HEK293 (cell line): ENCODE data around the gene TMEM128.
A peak's percentile ranks its signal among the peaks of the same experiment; 100 is the strongest.

ENCODE experiments used
- CTCF ChIA-PET: fragments of 350-600 bp; formaldehyde crosslinking; extraction: SDS; loops from one replicate; lab custom pipeline; 2021; ENCODE audit warnings: antibody characterized with exemption; lab: Yijun Ruan, JAX
- POLR2A ChIA-PET: fragments of 300-600 bp; formaldehyde crosslinking; extraction: SDS; loops from one replicate; lab custom pipeline; 2020; ENCODE audit warnings: antibody characterized with exemption, inconsistent platforms; lab: Yijun Ruan, JAX
- H3K27ac ChIP-seq: fragments of 200-500 bp; sonication (Bioruptor generic); 2 replicates; pipeline ENCODE4 v1.5.1; 2014; ENCODE audit warnings: low read depth, low read length, control low read depth, inconsistent platforms; ENCODE audit errors: extremely low read depth
- H3K36me3 ChIP-seq, 2 experiments: fragments of 200-500 bp in 1 of 2; sonication (Bioruptor generic) in 1 of 2; 1 replicate in 1 of 2; 2 replicates in 1 of 2; pipeline ENCODE4 v1.5.1; 2014 to 2017; ENCODE audit warnings: inconsistent platforms in 2 of 2, low read length in 2 of 2; ENCODE audit not compliant: control insufficient read depth in 2 of 2, insufficient read depth in 1 of 2
- H3K4me1 ChIP-seq: fragments of 200-500 bp; sonication (Bioruptor generic); 2 replicates; pipeline ENCODE4 v1.5.1; 2014; ENCODE audit warnings: mild to moderate bottlenecking, low read length, inconsistent platforms; ENCODE audit not compliant: control insufficient read depth, insufficient read depth
- H3K4me3 ChIP-seq: 2 replicates; pipeline ENCODE4 v1.5.1; 2011; ENCODE audit warnings: low read depth, mild to moderate bottlenecking, control low read depth, low read length, moderate library complexity
- H3K9me3 ChIP-seq: fragments of 200-500 bp; sonication (Bioruptor generic); 2 replicates; pipeline ENCODE4 v1.5.1; 2014; ENCODE audit warnings: low read depth, low read length, inconsistent platforms; ENCODE audit not compliant: control insufficient read depth, insufficient read depth
- BCL6B ChIP-seq: fragments of 450-650 bp; formaldehyde crosslinking; IDR thresholded peaks from 2 replicates; pipeline ENCODE4 v1.5.1; 2017; ENCODE audit warnings: missing biosample characterization, missing genetic modification characterization
- EGR2 ChIP-seq: fragments of 450-650 bp; formaldehyde crosslinking; IDR thresholded peaks from 2 replicates; pipeline ENCODE4 v1.5.1; 2016; ENCODE audit warnings: low read depth, missing biosample characterization, missing genetic modification characterization
- GLI4 ChIP-seq: fragments of 450-650 bp; formaldehyde crosslinking; IDR thresholded peaks from 2 replicates; pipeline ENCODE4 v1.5.1; 2016; ENCODE audit warnings: missing biosample characterization, missing genetic modification characterization
- HIC1 ChIP-seq: fragments of 450-650 bp; formaldehyde crosslinking; IDR thresholded peaks from 2 replicates; pipeline ENCODE4 v1.5.1; 2016; ENCODE audit warnings: missing biosample characterization, missing genetic modification characterization
- OSR2 ChIP-seq: fragments of 450-650 bp; formaldehyde crosslinking; IDR thresholded peaks from 2 replicates; pipeline ENCODE4 v1.5.1; 2016; ENCODE audit warnings: missing biosample characterization, missing genetic modification characterization
- SP3 ChIP-seq: fragments of 450-650 bp; formaldehyde crosslinking; IDR thresholded peaks from 2 replicates; pipeline ENCODE4 v1.5.1; 2016; ENCODE audit warnings: missing biosample characterization, missing genetic modification characterization
- YY2 ChIP-seq: fragments of 450-650 bp; formaldehyde crosslinking; IDR thresholded peaks from 2 replicates; pipeline ENCODE4 v1.5.1; 2016; ENCODE audit warnings: missing biosample characterization, missing genetic modification characterization
- ZBTB1 ChIP-seq: fragments of 450-650 bp; formaldehyde crosslinking; IDR thresholded peaks from 2 replicates; pipeline ENCODE4 v1.5.1; 2016; ENCODE audit warnings: missing biosample characterization, missing genetic modification characterization
- ZBTB17 ChIP-seq: fragments of 450-650 bp; formaldehyde crosslinking; IDR thresholded peaks from 2 replicates; pipeline ENCODE4 v1.5.1; 2016; ENCODE audit warnings: missing biosample characterization, missing genetic modification characterization
- ZBTB44 ChIP-seq: fragments of 450-650 bp; IDR thresholded peaks from 2 replicates; pipeline ENCODE4 v1.5.1; 2018; ENCODE audit warnings: missing biosample characterization, mild to moderate bottlenecking, missing genetic modification characterization
- ZBTB6 ChIP-seq: fragments of 450-650 bp; formaldehyde crosslinking; IDR thresholded peaks from 2 replicates; pipeline ENCODE4 v1.5.1; 2017; ENCODE audit warnings: missing biosample characterization, missing genetic modification characterization
- ZBTB8A ChIP-seq: fragments of 450-650 bp; formaldehyde crosslinking; IDR thresholded peaks from 2 replicates; pipeline ENCODE4 v1.5.1; 2016; ENCODE audit warnings: missing biosample characterization, missing genetic modification characterization
- ZFP41 ChIP-seq: fragments of 450-650 bp; formaldehyde crosslinking; IDR thresholded peaks from 2 replicates; pipeline ENCODE4 v1.5.1; 2016; ENCODE audit warnings: missing biosample characterization, missing genetic modification characterization, borderline replicate concordance
- ZFP69B ChIP-seq: fragments of 450-650 bp; formaldehyde crosslinking; IDR thresholded peaks from 2 replicates; pipeline ENCODE4 v1.5.1; 2016; ENCODE audit warnings: missing biosample characterization, missing genetic modification characterization
- ZIC2 ChIP-seq: fragments of 450-650 bp; formaldehyde crosslinking; IDR thresholded peaks from 2 replicates; pipeline ENCODE4 v1.5.1; 2016; ENCODE audit warnings: missing biosample characterization, missing genetic modification characterization
- ZNF324 ChIP-seq: fragments of 450-650 bp; formaldehyde crosslinking; IDR thresholded peaks from 2 replicates; pipeline ENCODE4 v1.5.1; 2016; ENCODE audit warnings: missing biosample characterization, missing genetic modification characterization
- ZNF394 ChIP-seq: fragments of 450-650 bp; formaldehyde crosslinking; IDR thresholded peaks from 2 replicates; pipeline ENCODE4 v1.5.1; 2016; ENCODE audit warnings: missing biosample characterization, missing genetic modification characterization, mild to moderate bottlenecking, moderate library complexity, borderline replicate concordance
- ZNF501 ChIP-seq: fragments of 450-650 bp; formaldehyde crosslinking; IDR thresholded peaks from 2 replicates; pipeline ENCODE4 v1.5.1; 2016; ENCODE audit warnings: missing biosample characterization, missing genetic modification characterization
- ZNF513 ChIP-seq: fragments of 450-650 bp; IDR thresholded peaks from 2 replicates; pipeline ENCODE4 v1.5.1; 2018; ENCODE audit warnings: missing biosample characterization, missing genetic modification characterization
- ZNF558 ChIP-seq: fragments of 450-650 bp; formaldehyde crosslinking; IDR thresholded peaks from 2 replicates; pipeline ENCODE4 v1.5.1; 2016; ENCODE audit warnings: missing biosample characterization, missing genetic modification characterization
- ZNF600 ChIP-seq: fragments of 450-650 bp; formaldehyde crosslinking; IDR thresholded peaks from 2 replicates; pipeline ENCODE4 v1.5.1; 2016; ENCODE audit warnings: missing biosample characterization, missing genetic modification characterization
- ZNF610 ChIP-seq: fragments of 450-650 bp; formaldehyde crosslinking; IDR thresholded peaks from 2 replicates; pipeline ENCODE4 v1.5.1; 2016; ENCODE audit warnings: missing biosample characterization, missing genetic modification characterization, borderline replicate concordance
- ZNF626 ChIP-seq: fragments of 450-650 bp; sonication (Bioruptor Pico); formaldehyde crosslinking; IDR thresholded peaks from 2 replicates; pipeline ENCODE4 v1.5.1; 2018; ENCODE audit warnings: missing biosample characterization, missing genetic modification characterization, inconsistent platforms
- ZNF629 ChIP-seq: fragments of 450-650 bp; formaldehyde crosslinking; IDR thresholded peaks from 2 replicates; pipeline ENCODE4 v1.5.1; 2017; ENCODE audit warnings: missing biosample characterization, missing genetic modification characterization
- ZSCAN30 ChIP-seq: fragments of 450-650 bp; IDR thresholded peaks from 2 replicates; pipeline ENCODE4 v1.5.1; 2018; ENCODE audit warnings: missing biosample characterization, mild to moderate bottlenecking, missing genetic modification characterization, moderate library complexity
- ZXDB ChIP-seq: fragments of 450-650 bp; formaldehyde crosslinking; IDR thresholded peaks from 2 replicates; pipeline ENCODE4 v1.5.1; 2016; ENCODE audit warnings: missing biosample characterization, missing genetic modification characterization

The TMEM128 gene

GRCh38 chr4:4293279-4293678, 45.3 kb upstream of the TMEM128 start:
- H3K9me3 ChIP-seq: no peaks in the 10 kb centered on the region
- ChIA-PET POLR2A (no interaction called here), CTCF (no interaction called here)
- TF ChIP-seq ZBTB17 (tag by site-specific recombination) (peak; percentile 70), YY2 (tag by site-specific recombination) (no peak), ZBTB1 (tag by site-specific recombination) (no peak), ZNF394 (tag by site-specific recombination) (no peak), OSR2 (tag by site-specific recombination) (no peak), ZFP41 (tag by site-specific recombination) (no peak)
- peaks cover 0 to 9% of the 10 kb centered on the region in 2 experiments; a peak in 1 of 3 replicates for H3K36me3 ChIP-seq
- H3K27ac ChIP-seq: no peak overlapping the region
- H3K4me1 ChIP-seq: peaks cover 4% of the 10 kb centered on the region; the same call in 1 of the 2 replicates
- no peak overlapping the region for H3K4me3 ChIP-seq

GRCh38 chr4:4289941-4290850, 42.2 kb upstream of the TMEM128 start, which contains the start of the genes LYAR and ZBTB49:
LYAR (minus strand) TSS chr4:4290154; CDS start chr4:4283742, 6,412 bp downstream.
ZBTB49 (plus strand) TSS chr4:4290251; CDS start chr4:4299946, 9,695 bp downstream.
- Histone ChIP-seq H3K36me3 (peaks cover 0 to 23% of the 10 kb centered on the region in 2 experiments; a peak in 1 of 3 replicates), H3K4me3 (peak within 1 kb of the TSS; percentile 82), H3K27ac (peak within 1 kb of the TSS; percentile 51; the same call in 1 of the 2 replicates), H3K4me1 (peaks cover 4% of the 10 kb centered on the region; the same call in 1 of the 2 replicates), H3K9me3 (no peaks in the 10 kb centered on the region)
- ChIA-PET CTCF (no interaction called here), POLR2A (interaction anchor here (0.6 to 1.3 kb wide), 6 partner anchors 8 to 49 kb away, joined by 3 to 4 read pairs (median 3); partner anchors contain the start of gene TMEM128)
- TF ChIP-seq ZNF501 (tag by site-specific recombination): peak; percentile 79
- TF ChIP-seq ZXDB: 0 out of 2 replicates have a peak, but pooled peaks have one; percentile 39
- peak; percentile 90 for TF ChIP-seq SP3 (tag by site-specific recombination)
- TF ChIP-seq OSR2 (tag by site-specific recombination): no peak
- TF ChIP-seq ZBTB6 (tag by site-specific recombination): no peak
- TF ChIP-seq GLI4 (tag by site-specific recombination): peak; percentile 87
- 0 out of 2 replicates have a peak, but pooled peaks have one; percentile 30 for TF ChIP-seq ZNF610 (tag by site-specific recombination)
- TF ChIP-seq ZNF324: no peak
- TF ChIP-seq ZNF600 (tag by site-specific recombination): 0 out of 2 replicates have a peak, but pooled peaks have one; percentile 28
- TF ChIP-seq ZBTB8A (tag by site-specific recombination): peak; percentile 62
- no peak for TF ChIP-seq ZBTB44 (tag by site-specific recombination)
- no peak for TF ChIP-seq BCL6B (tag by site-specific recombination)
- TF ChIP-seq ZNF513: no peak
- TF ChIP-seq HIC1 (tag by site-specific recombination): peak; percentile 40; the same call in 1 of the 2 replicates
- peak; percentile 91 for TF ChIP-seq ZNF629 (tag by site-specific recombination)
- peak; percentile 5; the same call in 1 of the 2 replicates for TF ChIP-seq ZSCAN30 (tag by site-specific recombination)
- TF ChIP-seq ZNF558 (tag by site-specific recombination): no peak
- no peak for TF ChIP-seq ZNF626 (tag by site-specific recombination)
- TF ChIP-seq ZFP69B (tag by site-specific recombination): peak; percentile 67
- 0 out of 2 replicates have a peak, but pooled peaks have one; percentile 18 for TF ChIP-seq ZIC2
- peak; percentile 65 for TF ChIP-seq EGR2 (tag by site-specific recombination)
